ENCODE results near the gene VAMP8.

DNA sequence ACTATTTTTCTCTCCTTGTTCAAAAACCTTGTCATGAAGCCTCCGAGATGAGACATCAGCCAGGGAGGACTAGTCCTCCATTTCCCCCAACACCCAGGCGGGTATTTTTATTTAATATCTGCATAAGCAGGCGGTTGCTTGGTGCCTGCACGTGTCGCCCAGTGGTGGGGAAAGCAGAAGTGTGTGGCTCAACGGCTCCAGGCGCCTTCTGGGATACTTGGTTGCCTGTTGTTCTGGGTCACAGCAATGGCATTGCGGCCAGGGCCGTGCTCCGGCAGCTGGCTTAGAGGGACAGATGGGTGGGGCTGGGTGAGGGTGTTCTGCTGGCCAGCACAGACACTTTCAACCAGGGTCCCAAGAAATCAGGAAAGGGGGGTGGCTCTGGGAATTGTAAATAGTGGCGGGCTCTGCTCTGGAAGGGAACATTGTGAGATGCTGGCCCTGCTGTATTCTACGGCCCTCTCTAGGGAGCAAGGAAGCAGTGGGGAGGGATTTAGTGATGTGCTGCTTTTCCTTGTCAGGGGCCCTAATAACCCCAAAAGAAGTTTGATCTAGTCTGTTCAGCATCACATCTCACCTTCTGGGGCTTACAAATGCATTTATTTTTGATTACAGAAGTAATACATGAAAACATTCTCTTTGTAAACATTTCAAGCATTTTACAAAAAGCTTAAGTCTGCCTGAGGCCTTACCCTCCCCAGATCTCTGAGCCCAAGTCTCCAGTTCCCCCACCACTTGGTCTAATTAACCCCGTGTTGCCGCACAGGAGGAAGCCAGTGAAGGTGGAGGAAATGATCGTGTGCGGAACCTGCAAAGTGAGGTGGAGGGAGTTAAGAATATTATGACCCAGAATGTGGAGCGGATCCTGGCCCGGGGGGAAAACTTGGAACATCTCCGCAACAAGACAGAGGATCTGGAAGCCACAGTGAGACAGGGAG is 1.1 kb downstream of the VAMP8 start:
- TF ChIP-seq, protein P1, sequence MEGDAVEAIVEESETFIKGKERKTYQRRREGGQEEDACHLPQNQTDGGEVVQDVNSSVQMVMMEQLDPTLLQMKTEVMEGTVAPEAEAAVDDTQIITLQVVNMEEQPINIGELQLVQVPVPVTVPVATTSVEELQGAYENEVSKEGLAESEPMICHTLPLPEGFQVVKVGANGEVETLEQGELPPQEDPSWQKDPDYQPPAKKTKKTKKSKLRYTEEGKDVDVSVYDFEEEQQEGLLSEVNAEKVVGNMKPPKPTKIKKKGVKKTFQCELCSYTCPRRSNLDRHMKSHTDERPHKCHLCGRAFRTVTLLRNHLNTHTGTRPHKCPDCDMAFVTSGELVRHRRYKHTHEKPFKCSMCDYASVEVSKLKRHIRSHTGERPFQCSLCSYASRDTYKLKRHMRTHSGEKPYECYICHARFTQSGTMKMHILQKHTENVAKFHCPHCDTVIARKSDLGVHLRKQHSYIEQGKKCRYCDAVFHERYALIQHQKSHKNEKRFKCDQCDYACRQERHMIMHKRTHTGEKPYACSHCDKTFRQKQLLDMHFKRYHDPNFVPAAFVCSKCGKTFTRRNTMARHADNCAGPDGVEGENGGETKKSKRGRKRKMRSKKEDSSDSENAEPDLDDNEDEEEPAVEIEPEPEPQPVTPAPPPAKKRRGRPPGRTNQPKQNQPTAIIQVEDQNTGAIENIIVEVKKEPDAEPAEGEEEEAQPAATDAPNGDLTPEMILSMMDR (IDR thresholded peaks at IDR 0.05; ENCODE audit: borderline replicate concordance, extremely low read depth, low read length, poor library complexity, severe bottlenecking): no peak
- TF ChIP-seq EZH2 (IDR thresholded peaks at IDR 0.05; ENCODE audit: borderline replicate concordance, low read depth, low read length, severe bottlenecking): no peak
